Transverse colon (tissue), 4 donors: ENCODE results near the gene PRTG. TPM values are rescaled to one million over a fixed set of nuclear protein-coding genes. Genes with fewer than 3 reads are reported as not detected.

Experiments used
- DNase-seq: peaks from one replicate; pipeline ENCODE4 v3.0.0-alpha.2; 2019
- H3K27ac ChIP-seq, 4 donors: fragments of 200-600 bp; sonication (generic); 2 replicates each; pipeline ENCODE4 v1.5.1; 2016 to 2018; ENCODE audit warnings: inconsistent platforms in 4 of 4
- H3K27me3 ChIP-seq: fragments of 200-600 bp; sonication (generic); 2 replicates; pipeline ENCODE4 v1.5.1; 2017; ENCODE audit warnings: inconsistent platforms
- H3K36me3 ChIP-seq, 4 donors: fragments of 200-600 bp; sonication (generic); 2 replicates each; pipeline ENCODE4 v1.5.1; 2017 to 2019; ENCODE audit warnings: inconsistent platforms in 4 of 4
- H3K4me1 ChIP-seq, 4 donors: fragments of 200-600 bp; sonication (generic); 2 replicates each; pipeline ENCODE4 v1.5.1; 2017 to 2020; ENCODE audit warnings: inconsistent platforms in 4 of 4
- H3K4me3 ChIP-seq, 4 donors: fragments of 200-600 bp; sonication (generic); 1 replicate in 1 of 4; 2 replicates in 3 of 4; pipeline versions ENCODE4 v1.5.1 to v1.6.1; 2017 to 2019; ENCODE audit warnings: inconsistent platforms in 4 of 4
- H3K9me3 ChIP-seq, 2 donors: fragments of 200-600 bp; sonication (generic); 2 replicates each; pipeline ENCODE4 v1.5.1; 2017 to 2019; ENCODE audit warnings: inconsistent platforms in 2 of 2
- CTCF ChIP-seq, 5 experiments: fragments of 200-600 bp in 3 of 5; fragments of 450-650 bp in 2 of 5; sonication (generic) in 3 of 5; IDR thresholded peaks; 1 replicate in 2 of 5; 2 replicates in 3 of 5; pipeline ENCODE4 v1.5.1; 2016 to 2017; ENCODE audit warnings: antibody characterized with exemption in 5 of 5, inconsistent platforms in 3 of 5, mild to moderate bottlenecking in 2 of 5, moderate library complexity in 1 of 5
- EP300 ChIP-seq: sonication (generic); formaldehyde crosslinking; IDR thresholded peaks from one replicate; pipeline ENCODE4 v1.6.1; 2017; ENCODE audit warnings: antibody characterized with exemption, low read depth
- POLR2A ChIP-seq: fragments of 450-650 bp; IDR thresholded peaks from one replicate; pipeline ENCODE4 v1.6.1; 2016; ENCODE audit warnings: antibody characterized with exemption, mild to moderate bottlenecking, moderate library complexity
- POLR2AphosphoS5 ChIP-seq, 3 donors: sonication (generic); formaldehyde crosslinking; IDR thresholded peaks; one replicate each; pipeline ENCODE4 v1.6.1; 2016; ENCODE audit warnings: antibody characterized with exemption in 3 of 3
- WGBS, 2 donors: methylation state at CpG; one replicate each; pipeline ENCODE4 v1.1.5; 2018; ENCODE audit warnings: low coverage in 1 of 2; 5-methylcytosine and 5-hydroxymethylcytosine counted together
- in situ Hi-C, 4 donors: fragments of 200-750 bp; cut with MboI; loops; one replicate each; pipeline versions ENCODE4 v1.15.0 to v1.15.1; 2017; ENCODE audit warnings: low sequenced_read_pairs in 3 of 4, low pct_ligation_motif_present in 1 of 4, low pct_unique_long_range_greater_than_20kb in 1 of 4
- intact Hi-C: fragments of 100-400 bp; cut with DNase I; formaldehyde crosslinking; loops from one replicate; pipeline ENCODE4 v1.15.1; 2023; ENCODE audit warnings: low total_unique reads
- total RNA-seq, 4 donors: library from RNA; depleted of rRNA; stranded (reverse); fragments of >200 nt; gene quantifications; one replicate each; pipeline ENCODE4 v1.1.0, GENCODE V29; 2016

PRTG gene
- total RNA-seq, 4 donors from 2014 or later = 0.20 to 0.75 (median 0.66) TPM

- DNase-seq = no peak
- Histone ChIP-seq H3K4me3 (peak overlapping the region in 3 of 4 donors; percentile 57 to 82 (median 60)), H3K27ac (peak overlapping the region in 1 of 4 donors; percentile 7), H3K27me3 (peaks cover 70% of the 10 kb centered on the region), H3K36me3 (no peaks in the 10 kb centered on the region), H3K4me1 (peaks cover 2 to 33% (median 18%) of the 10 kb centered on the region in 4 donors), H3K9me3 (no peaks in the 10 kb centered on the region)
- in situ Hi-C loops = no loop called here
- intact Hi-C loops = no loop called here
- WGBS, 2 donors = 24 to 28% methylated on average over 14 to 21 of the region's 21 CpGs
- TF ChIP-seq POLR2AphosphoS5 (IDR thresholded peaks at IDR 0.05) (peak in 1 of 3 donors; percentile 28), POLR2A (no peak)
These were observed 1.7 kb downstream of the PRTG start for GRCh38 chr15:55740981-55741832.

GRCh38 chr15:55740359-55740878 lies 2.5 kb downstream of the PRTG start:
- Histone ChIP-seq H3K27ac (peak overlapping the region in 1 of 4 donors; percentile 7), H3K4me3 (no peak overlapping the region), H3K9me3 (no peaks in the 10 kb centered on the region), H3K27me3 (peaks cover 70% of the 10 kb centered on the region), H3K36me3 (no peaks in the 10 kb centered on the region), H3K4me1 (peaks cover 2 to 33% (median 18%) of the 10 kb centered on the region in 4 donors)
- in situ Hi-C loops = no loop called here
- intact Hi-C loops = no loop called here
- DNase-seq = no peak
- TF ChIP-seq CTCF (IDR thresholded peaks at IDR 0.05) (no peak), EP300 (no peak), POLR2AphosphoS5 (IDR thresholded peaks at IDR 0.05) (no peak), POLR2A (no peak)
- WGBS, 2 donors = 55 to 62% methylated on average over 11 of the region's 11 CpGs

GRCh38 chr15:55739641-55740040 lies 3.3 kb downstream of the PRTG start:
- intact Hi-C loops (no loop called here), in situ Hi-C loops (no loop called here)

GRCh38 chr15:55738715-55739114 lies 4.2 kb downstream of the PRTG start:
- no peak for TF ChIP-seq POLR2A
- no peak for TF ChIP-seq POLR2AphosphoS5 (IDR thresholded peaks at IDR 0.05)
- TF ChIP-seq EP300 = no peak
- TF ChIP-seq CTCF (IDR thresholded peaks at IDR 0.05) = no peak
- H3K36me3 ChIP-seq = no peaks in the 10 kb centered on the region
- WGBS, 2 donors = 0 to 100% methylated on average over 1 of the region's 1 CpG
- no peak overlapping the region for H3K4me3 ChIP-seq
- H3K27ac ChIP-seq = no peak overlapping the region
- H3K27me3 ChIP-seq = peaks cover 53% of the 10 kb centered on the region
- peaks cover 2 to 33% (median 18%) of the 10 kb centered on the region in 4 donors for H3K4me1 ChIP-seq
- H3K9me3 ChIP-seq = no peaks in the 10 kb centered on the region
- in situ Hi-C loops (no loop called here), intact Hi-C loops (no loop called here)
- DNase-seq = no peak

More at GRCh38 chr15:55739641-55740040, 3.3 kb downstream of the PRTG start:
- TF ChIP-seq POLR2AphosphoS5 (IDR thresholded peaks at IDR 0.05) (no peak), EP300 (no peak), POLR2A (no peak), CTCF (IDR thresholded peaks at IDR 0.05) (no peak)
- H3K4me3 ChIP-seq = no peak overlapping the region
- H3K36me3 ChIP-seq = no peaks in the 10 kb centered on the region
- WGBS, 2 donors = 100% methylated on average over 1 of the region's 1 CpG; no CpG with 5 or more reads in 1 of the 2 donors
- DNase-seq = no peak
- H3K4me1 ChIP-seq = peaks cover 2 to 33% (median 18%) of the 10 kb centered on the region in 4 donors
- H3K9me3 ChIP-seq = no peaks in the 10 kb centered on the region
- no peak overlapping the region for H3K27ac ChIP-seq
- H3K27me3 ChIP-seq = peaks cover 62% of the 10 kb centered on the region
